Astrocyte of the cerebellum (primary cell): ENCODE results near the gene CACNA2D1.

ENCODE experiments used
- DNase-seq: peaks from one replicate; pipeline ENCODE4 v3.0.0-alpha.2; 2011; ENCODE audit warnings: low read depth
- H3K4me3 ChIP-seq: 2 replicates; pipeline ENCODE4 v1.5.1; 2011; ENCODE audit warnings: mild to moderate bottlenecking, low read depth, low read length, moderate library complexity
- in situ Hi-C: cut with HindIII; loops from 2 replicates; pipeline ENCODE4 v1.10.0; 2017; ENCODE audit warnings: low sequenced_read_pairs
- TF ChIP-seq, protein P1 (sequence below): IDR thresholded peaks from 2 replicates; pipeline ENCODE4 v1.5.1; 2012; ENCODE audit warnings: low read length, low read depth, moderate library complexity, mild to moderate bottlenecking; ENCODE audit errors: missing control alignments

The CACNA2D1 gene

GRCh38 chr7:82071468-82071867 lies 372.1 kb downstream of the CACNA2D1 start:
- in situ Hi-C loops: no loop called here
- TF ChIP-seq, protein P1, sequence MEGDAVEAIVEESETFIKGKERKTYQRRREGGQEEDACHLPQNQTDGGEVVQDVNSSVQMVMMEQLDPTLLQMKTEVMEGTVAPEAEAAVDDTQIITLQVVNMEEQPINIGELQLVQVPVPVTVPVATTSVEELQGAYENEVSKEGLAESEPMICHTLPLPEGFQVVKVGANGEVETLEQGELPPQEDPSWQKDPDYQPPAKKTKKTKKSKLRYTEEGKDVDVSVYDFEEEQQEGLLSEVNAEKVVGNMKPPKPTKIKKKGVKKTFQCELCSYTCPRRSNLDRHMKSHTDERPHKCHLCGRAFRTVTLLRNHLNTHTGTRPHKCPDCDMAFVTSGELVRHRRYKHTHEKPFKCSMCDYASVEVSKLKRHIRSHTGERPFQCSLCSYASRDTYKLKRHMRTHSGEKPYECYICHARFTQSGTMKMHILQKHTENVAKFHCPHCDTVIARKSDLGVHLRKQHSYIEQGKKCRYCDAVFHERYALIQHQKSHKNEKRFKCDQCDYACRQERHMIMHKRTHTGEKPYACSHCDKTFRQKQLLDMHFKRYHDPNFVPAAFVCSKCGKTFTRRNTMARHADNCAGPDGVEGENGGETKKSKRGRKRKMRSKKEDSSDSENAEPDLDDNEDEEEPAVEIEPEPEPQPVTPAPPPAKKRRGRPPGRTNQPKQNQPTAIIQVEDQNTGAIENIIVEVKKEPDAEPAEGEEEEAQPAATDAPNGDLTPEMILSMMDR: no peak
- no peak overlapping the region for H3K4me3 ChIP-seq

DNA sequence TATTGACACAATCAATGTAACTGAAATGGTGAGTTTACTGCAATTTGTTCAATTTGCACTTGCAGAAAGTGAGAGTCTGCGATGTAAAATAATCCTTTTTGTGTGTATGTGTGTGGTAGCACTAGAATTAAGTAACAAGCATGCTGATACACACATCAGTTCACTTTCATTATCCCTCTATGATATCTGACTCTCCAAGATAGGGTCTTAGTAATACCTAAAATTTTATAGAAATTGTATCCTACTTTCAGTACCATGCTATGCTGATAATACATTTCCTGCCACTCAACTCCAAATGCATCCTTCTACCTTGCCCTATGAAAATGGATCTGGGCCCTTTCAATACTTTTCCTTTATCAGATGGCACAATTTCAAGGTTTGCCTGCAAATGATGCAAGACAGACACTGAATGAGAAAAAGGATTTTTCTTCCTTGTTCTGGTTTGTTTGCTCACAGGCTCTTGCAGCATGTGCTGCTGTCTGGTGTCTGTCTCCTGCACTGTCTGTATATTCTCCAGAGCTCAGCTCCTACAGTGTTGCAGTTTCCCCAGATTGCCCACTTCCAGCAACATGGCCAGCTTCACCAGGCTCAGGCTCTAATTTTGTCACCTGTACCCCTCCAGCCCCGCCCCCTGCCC lies 375.8 kb downstream of the CACNA2D1 start:
- TF ChIP-seq, protein P1: no peak
- no peak for DNase-seq
- in situ Hi-C loops: no loop called here
- H3K4me3 ChIP-seq: no peak overlapping the region

More at GRCh38 chr7:82071468-82071867, 372.1 kb downstream of the CACNA2D1 start:
- no peak for DNase-seq

GRCh38 chr7:82057476-82057875 lies 386.1 kb downstream of the CACNA2D1 start:
- no peak overlapping the region for H3K4me3 ChIP-seq
- in situ Hi-C loops: no loop called here
- TF ChIP-seq, protein P1: no peak
- DNase-seq: no peak

DNA sequence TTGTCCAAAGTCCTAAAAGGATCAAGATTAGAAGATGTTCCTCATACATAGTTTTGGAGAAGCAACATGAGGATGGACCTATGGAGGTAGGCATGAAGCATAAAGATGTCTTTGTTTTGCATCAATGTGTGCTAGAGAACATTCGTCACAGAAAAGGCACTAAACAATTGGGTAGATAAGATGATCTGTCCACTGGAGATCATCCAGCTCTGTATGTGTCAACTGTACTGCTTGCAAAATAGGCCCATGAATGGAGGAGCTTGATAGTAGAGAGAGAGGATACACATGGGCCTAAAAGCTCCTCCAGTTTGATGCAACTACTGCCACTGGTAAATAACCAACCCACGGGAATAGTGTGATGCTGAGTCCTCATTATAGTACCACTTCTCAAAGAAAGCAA lies 387.3 kb downstream of the CACNA2D1 start:
- H3K4me3 ChIP-seq: no peak overlapping the region
- no peak for DNase-seq
- TF ChIP-seq, protein P1: no peak
- in situ Hi-C loops: no loop called here

DNA sequence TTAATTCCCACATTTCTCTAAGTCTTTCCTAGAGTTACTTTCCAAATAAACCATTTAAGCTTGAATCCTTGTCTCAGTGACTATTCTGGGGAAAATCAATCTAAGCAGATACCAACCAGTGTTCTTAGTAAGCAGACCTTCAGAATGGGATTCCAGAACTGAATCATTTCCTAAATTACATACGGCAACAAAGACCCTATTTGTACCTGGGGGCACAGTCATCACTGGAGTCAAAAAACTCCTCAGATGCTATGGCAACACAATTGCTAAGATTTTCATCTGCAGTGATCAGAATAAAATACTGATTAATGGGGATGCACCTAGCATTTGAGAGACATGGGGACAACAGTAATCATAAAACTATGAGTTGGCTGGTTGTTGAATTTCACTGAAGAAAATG lies 389.0 kb downstream of the CACNA2D1 start:
- in situ Hi-C loops: no loop called here
- TF ChIP-seq, protein P1: no peak
- no peak overlapping the region for H3K4me3 ChIP-seq
- DNase-seq: no peak

- TF ChIP-seq, protein P1: no peak
- in situ Hi-C loops: no loop called here
- no peak for DNase-seq
- H3K4me3 ChIP-seq: no peak overlapping the region
Measured at GRCh38 chr7:82053453-82054032, 390.0 kb downstream of the CACNA2D1 start.
